ENCODE data around the gene FOXB2.
"Not testable (repeated sequence)": the region's sequence is repeated elsewhere in the genome, so short reads cannot be mapped to it uniquely, and the experiment has no call there.

FOXB2 gene

DNA sequence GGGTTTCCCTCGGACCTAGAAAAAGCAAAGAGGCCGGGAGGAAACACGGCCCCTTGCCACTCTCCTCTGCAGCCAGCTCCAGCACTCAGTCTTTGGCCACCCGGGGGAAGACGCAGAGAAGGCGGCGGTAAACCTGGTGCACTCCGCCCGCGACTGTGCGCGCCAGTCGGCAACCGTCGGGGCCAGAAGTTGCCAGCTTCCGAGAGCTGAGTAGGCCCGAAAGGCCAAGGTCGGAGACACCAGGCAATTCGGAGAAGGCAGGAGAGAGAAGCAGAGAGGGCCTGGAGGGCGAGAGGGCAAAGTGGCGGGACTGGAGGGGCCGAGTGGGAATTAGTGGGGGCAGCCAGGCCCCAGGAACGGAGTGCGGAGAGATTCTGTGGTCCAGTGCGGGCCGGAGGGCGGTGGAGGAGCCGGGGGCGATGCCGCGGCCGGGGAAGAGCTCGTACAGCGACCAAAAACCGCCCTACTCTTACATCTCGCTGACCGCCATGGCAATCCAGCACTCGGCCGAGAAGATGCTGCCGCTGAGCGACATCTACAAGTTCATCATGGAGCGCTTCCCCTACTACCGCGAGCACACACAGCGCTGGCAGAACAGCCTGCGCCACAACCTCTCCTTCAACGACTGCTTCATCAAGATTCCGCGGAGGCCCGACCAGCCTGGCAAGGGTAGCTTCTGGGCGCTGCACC lies at the start of gene FOXB2:
FOXB2 (plus strand) TSS at position 420 of the 690 bp plus-strand sequence; CDS start at position 420, 0 bp downstream.
- no peak for DNase-seq (ENCODE audit: low spot score)
- TF ChIP-seq, protein P1, sequence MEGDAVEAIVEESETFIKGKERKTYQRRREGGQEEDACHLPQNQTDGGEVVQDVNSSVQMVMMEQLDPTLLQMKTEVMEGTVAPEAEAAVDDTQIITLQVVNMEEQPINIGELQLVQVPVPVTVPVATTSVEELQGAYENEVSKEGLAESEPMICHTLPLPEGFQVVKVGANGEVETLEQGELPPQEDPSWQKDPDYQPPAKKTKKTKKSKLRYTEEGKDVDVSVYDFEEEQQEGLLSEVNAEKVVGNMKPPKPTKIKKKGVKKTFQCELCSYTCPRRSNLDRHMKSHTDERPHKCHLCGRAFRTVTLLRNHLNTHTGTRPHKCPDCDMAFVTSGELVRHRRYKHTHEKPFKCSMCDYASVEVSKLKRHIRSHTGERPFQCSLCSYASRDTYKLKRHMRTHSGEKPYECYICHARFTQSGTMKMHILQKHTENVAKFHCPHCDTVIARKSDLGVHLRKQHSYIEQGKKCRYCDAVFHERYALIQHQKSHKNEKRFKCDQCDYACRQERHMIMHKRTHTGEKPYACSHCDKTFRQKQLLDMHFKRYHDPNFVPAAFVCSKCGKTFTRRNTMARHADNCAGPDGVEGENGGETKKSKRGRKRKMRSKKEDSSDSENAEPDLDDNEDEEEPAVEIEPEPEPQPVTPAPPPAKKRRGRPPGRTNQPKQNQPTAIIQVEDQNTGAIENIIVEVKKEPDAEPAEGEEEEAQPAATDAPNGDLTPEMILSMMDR (IDR thresholded peaks at IDR 0.05; ENCODE audit: extremely low read depth, insufficient read depth, missing control alignments): no peak
- in situ Hi-C loops (cut with MboI; ENCODE audit: low pct_unique_long_range_greater_than_20kb, low sequenced_read_pairs, unreplicated experiment): no loop called here

DNA sequence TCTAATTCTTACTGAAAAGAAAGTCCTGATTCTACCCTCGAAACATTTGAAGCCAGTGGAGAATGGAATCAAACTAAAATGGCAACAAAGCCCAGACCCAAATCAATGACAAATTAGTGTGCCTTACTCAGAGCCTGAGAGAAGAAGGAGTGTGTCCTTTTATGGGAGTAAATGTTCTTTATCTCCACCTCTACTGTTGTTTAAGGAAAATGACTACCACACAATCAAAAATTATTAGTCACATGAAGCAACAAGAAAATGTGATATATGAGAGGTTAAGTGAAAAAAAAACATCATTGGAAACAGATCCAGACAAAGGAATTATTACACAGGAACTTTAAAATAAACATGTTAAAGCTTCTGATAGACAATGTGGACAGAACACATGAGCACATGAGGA lies 49.7 kb upstream of the FOXB2 start:
- in situ Hi-C loops (cut with MboI; ENCODE audit: low pct_unique_long_range_greater_than_20kb, low sequenced_read_pairs, unreplicated experiment): no loop called here
- TF ChIP-seq, protein P1 (IDR thresholded peaks at IDR 0.05; ENCODE audit: extremely low read depth, insufficient read depth, missing control alignments): no peak
- DNase-seq (ENCODE audit: low spot score): no peak

DNA sequence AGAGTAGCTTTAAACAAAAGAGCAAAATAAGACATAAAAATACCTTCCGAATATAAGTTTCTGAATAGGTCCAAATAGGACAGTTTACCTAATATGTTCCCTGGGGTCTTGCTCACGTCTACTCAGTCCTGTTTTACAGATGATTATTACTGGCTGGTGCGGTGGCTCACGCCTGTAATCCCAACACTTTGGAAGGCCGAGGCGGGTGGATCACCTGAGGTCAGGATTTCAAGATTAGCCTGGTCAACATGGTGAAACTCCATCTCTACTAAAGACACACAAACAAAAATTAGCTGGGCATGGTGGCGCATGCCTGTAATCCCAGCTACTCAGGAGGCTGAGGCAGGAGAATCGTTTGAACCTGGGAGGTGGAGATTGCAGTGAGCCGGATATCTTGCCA lies 40.6 kb upstream of the FOXB2 start:
- in situ Hi-C loops (cut with MboI; ENCODE audit: low pct_unique_long_range_greater_than_20kb, low sequenced_read_pairs, unreplicated experiment): loop anchor here (25.0 kb wide), 1 partner anchor 167 kb away; no protein-coding TSS in a partner anchor
- not testable (repeated sequence) for DNase-seq (ENCODE audit: low spot score)

DNA sequence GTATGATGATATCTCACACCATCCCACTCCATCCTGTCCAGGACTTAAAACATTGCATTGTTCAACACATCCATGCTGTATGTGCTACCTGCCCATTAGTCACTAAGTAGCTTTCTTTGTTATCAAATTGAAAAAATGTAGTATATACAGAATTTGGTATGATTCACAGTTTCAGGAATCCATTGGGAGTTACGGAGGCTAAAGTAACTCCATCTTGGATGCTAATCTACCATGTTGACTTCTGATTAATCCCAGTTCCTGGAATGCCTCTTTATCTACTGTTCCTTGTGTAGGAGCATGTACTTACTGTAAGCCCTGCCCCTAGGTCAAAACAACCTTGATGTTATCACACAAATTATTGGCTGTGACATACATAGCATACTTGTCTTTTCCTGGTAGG lies 38.9 kb upstream of the FOXB2 start:
- in situ Hi-C loops (cut with MboI; ENCODE audit: low pct_unique_long_range_greater_than_20kb, low sequenced_read_pairs, unreplicated experiment): loop anchor here (25.0 kb wide), 1 partner anchor 168 kb away; no protein-coding TSS in a partner anchor
- DNase-seq (ENCODE audit: low spot score): no peak

DNA sequence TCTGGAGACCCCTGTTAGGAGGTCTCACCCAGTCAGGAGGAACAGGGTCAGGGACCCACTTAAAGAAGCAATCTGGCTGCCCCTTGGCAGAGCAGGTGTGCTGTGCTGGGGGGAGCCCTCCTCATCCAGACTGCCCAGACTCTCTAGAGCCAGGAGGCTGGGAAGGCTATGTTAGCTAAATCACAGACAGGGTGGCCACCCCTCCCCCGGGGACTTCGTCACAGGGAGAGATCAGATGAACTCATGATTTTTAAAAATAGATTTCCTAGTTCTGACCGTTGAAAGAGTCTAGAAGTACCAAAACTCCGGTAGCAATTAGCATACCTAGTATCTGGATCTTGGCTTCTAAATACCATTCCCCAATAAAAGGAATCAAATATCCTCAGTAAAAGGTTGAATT lies 35.0 kb upstream of the FOXB2 start:
- in situ Hi-C loops (cut with MboI; ENCODE audit: low pct_unique_long_range_greater_than_20kb, low sequenced_read_pairs, unreplicated experiment): loop anchor here (25.0 kb wide), 1 partner anchor 172 kb away; no protein-coding TSS in a partner anchor
- TF ChIP-seq, protein P1 (IDR thresholded peaks at IDR 0.05; ENCODE audit: extremely low read depth, insufficient read depth, missing control alignments): no peak
- DNase-seq (ENCODE audit: low spot score): no peak

More for the DNA sequence above, 38.9 kb upstream of the FOXB2 start:
- TF ChIP-seq, protein P1 (IDR thresholded peaks at IDR 0.05; ENCODE audit: extremely low read depth, insufficient read depth, missing control alignments): no peak

DNA sequence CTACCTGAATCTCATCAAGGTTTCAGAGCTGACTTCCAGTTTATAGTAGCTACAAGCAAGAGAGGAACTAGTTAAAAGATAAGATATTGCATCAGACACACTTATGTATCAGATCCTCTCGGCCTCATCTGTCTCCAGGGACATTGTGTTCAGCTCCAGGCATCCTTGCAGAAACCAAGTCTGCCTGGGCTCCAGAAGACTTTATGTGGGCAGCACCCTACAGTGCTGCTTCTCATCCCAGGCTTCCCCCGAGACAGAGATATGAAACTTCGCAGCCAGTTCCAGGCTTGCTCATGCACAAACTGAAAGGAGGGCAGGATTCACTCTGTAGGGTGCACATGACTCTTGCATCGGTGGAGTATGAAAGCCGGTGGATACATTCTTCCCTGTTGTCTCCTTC lies 33.9 kb upstream of the FOXB2 start:
- DNase-seq (ENCODE audit: low spot score): no peak
- in situ Hi-C loops (cut with MboI; ENCODE audit: low pct_unique_long_range_greater_than_20kb, low sequenced_read_pairs, unreplicated experiment): loop anchor here (25.0 kb wide), 1 partner anchor 173 kb away; no protein-coding TSS in a partner anchor
- TF ChIP-seq, protein P1 (IDR thresholded peaks at IDR 0.05; ENCODE audit: extremely low read depth, insufficient read depth, missing control alignments): no peak

DNA sequence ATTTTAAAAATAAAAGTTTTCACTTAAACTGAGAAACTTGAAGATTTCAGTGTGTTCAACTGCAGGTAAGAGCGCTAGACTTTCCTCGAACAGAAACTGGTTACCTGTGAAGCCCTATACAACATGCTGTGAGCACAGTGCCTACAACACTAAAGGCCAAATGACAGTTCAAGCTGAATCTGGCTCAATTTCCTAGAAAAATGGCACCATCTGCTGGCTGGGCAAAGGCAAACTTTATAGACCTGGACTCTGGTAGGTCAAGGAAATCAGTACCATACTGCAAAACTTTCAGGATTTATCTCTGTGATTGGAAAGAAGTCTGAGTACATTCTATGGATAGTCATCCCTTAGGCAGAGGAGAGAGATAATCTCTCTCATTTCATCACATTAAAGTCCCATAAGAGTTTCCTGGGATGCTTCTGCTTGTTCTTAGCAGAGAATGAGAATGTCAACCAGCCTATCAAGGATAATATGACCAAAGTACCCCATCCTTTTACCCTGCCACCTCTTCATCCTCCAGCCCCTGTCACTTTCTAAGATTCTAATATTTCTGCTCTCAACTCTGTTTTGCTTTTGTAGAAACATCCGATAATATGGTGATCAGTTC lies 31.8 kb upstream of the FOXB2 start:
- in situ Hi-C loops (cut with MboI; ENCODE audit: low pct_unique_long_range_greater_than_20kb, low sequenced_read_pairs, unreplicated experiment): loop anchor here (25.0 kb wide), 1 partner anchor 175 kb away; no protein-coding TSS in a partner anchor
- DNase-seq (ENCODE audit: low spot score): peak; percentile 53
- TF ChIP-seq, protein P1 (IDR thresholded peaks at IDR 0.05; ENCODE audit: extremely low read depth, insufficient read depth, missing control alignments): peak; percentile 59
